G401.6 (cell line): Measurements from ENCODE around the gene FHIT.
"Not testable (repeated sequence)": the region's sequence is repeated elsewhere in the genome, so short reads cannot be mapped to it uniquely, and the experiment has no call there.

ENCODE experiments used
- FAIRE-seq: peaks from 2 replicates; lab custom pipeline; 2012; peaks lifted over from hg19 to GRCh38; lab: Jason Lieb, UNC

The FHIT gene

GRCh38 chr3:59992578-59992977, 1258.7 kb downstream of the FHIT start:
- no peak for FAIRE-seq

GRCh38 chr3:59990915-59991314, 1260.3 kb downstream of the FHIT start:
- FAIRE-seq, result no peak

- FAIRE-seq, result no peak
Measured at GRCh38 chr3:59982510-59982909, 1268.7 kb downstream of the FHIT start.

GRCh38 chr3:59981377-59981776, 1269.9 kb downstream of the FHIT start:
- FAIRE-seq, result no peak

- no peak for FAIRE-seq
Measured at GRCh38 chr3:59980576-59980975, 1270.7 kb downstream of the FHIT start.

GRCh38 chr3:59979542-59979941, 1271.7 kb downstream of the FHIT start:
- FAIRE-seq, result no peak

GRCh38 chr3:59978979-59979378, 1272.3 kb downstream of the FHIT start:
- no peak for FAIRE-seq

GRCh38 chr3:59970796-59971195, 1280.5 kb downstream of the FHIT start:
- FAIRE-seq, result no peak

- FAIRE-seq, result no peak
Measured at GRCh38 chr3:59970376-59970775, 1280.9 kb downstream of the FHIT start.

- FAIRE-seq, result no peak
Measured at GRCh38 chr3:59968513-59969045, 1282.7 kb downstream of the FHIT start.

GRCh38 chr3:59963676-59964075, 1287.6 kb downstream of the FHIT start:
- FAIRE-seq, result no peak

GRCh38 chr3:59957150-59957549, 1294.1 kb downstream of the FHIT start:
- FAIRE-seq, result no peak

GRCh38 chr3:59953104-59953503, 1298.1 kb downstream of the FHIT start:
- FAIRE-seq, result no peak

- no peak for FAIRE-seq
Measured at GRCh38 chr3:59949311-59949710, 1301.9 kb downstream of the FHIT start.

- FAIRE-seq, result no peak
Measured at GRCh38 chr3:59946401-59946800, 1304.9 kb downstream of the FHIT start.

- no peak for FAIRE-seq
Measured at GRCh38 chr3:59940718-59941117, 1310.5 kb downstream of the FHIT start.

GRCh38 chr3:59939826-59940426, 1311.3 kb downstream of the FHIT start:
- no peak for FAIRE-seq

GRCh38 chr3:59938828-59939227, 1312.4 kb downstream of the FHIT start:
- no peak for FAIRE-seq

- FAIRE-seq, result no peak
Measured at GRCh38 chr3:59937201-59937600, 1314.1 kb downstream of the FHIT start.

GRCh38 chr3:59936472-59936871, 1314.8 kb downstream of the FHIT start:
- FAIRE-seq, result no peak

GRCh38 chr3:59935025-59935424, 1316.2 kb downstream of the FHIT start:
- FAIRE-seq, result no peak

- not testable (repeated sequence) for FAIRE-seq
Measured at GRCh38 chr3:59934560-59934959, 1316.7 kb downstream of the FHIT start.

- FAIRE-seq, result no peak
Measured at GRCh38 chr3:59930170-59930569, 1321.1 kb downstream of the FHIT start.

GRCh38 chr3:59927056-59927455, 1324.2 kb downstream of the FHIT start:
- FAIRE-seq, result no peak

GRCh38 chr3:59925946-59926345, 1325.3 kb downstream of the FHIT start:
- no peak for FAIRE-seq
